ENCODE data around the gene SYTL2. TPM values are rescaled to one million over a fixed set of nuclear protein-coding genes. Genes with fewer than 3 reads are reported as not detected.

The SYTL2 gene
- polyA plus RNA-seq, 1 of the 3 experiments (the other 2 are of a cell fraction) = 36.0 TPM

DNA sequence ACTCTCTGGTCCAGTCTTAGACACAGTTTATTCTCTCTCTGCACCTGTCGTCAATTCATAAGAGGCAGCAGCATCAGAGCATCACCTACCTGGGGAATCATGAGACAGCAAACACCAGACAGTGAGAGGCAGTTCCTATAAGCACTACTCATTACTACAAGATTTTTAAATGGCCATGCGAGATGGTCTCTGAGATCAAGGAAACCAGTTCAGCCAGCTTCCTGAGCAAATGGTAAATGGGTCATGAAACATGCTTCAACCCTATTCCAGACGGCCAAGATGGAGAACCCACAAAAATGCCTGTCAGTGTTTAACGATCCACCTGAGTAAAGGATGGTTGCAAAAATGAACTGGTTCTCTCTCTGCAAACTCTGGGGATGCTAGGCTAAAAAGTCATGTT lies 52.9 kb downstream of the SYTL2 start:
- Histone ChIP-seq H3K4me3 (ENCODE audit: low read depth in 2 of 2, low read length in 1 of 2) (no peak overlapping the region), H3K36me3 (replicated peaks in 1 of 2; ENCODE audit: control insufficient read depth in 1 of 2, insufficient read depth in 2 of 2, low read length in 1 of 2) (peaks cover 0 to 6% of the 10 kb centered on the region in 2 experiments), H3K79me2 (ENCODE audit: insufficient read depth) (no peaks in the 10 kb centered on the region), H3F3A (replicated peaks; ENCODE audit: insufficient read depth) (no peaks in the 10 kb centered on the region), H3K9me2 (no peaks in the 10 kb centered on the region), H3K27me3 (ENCODE audit: insufficient read depth) (no peaks in the 10 kb centered on the region), H3K4me2 (no peak overlapping the region), H3K9ac (no peak overlapping the region), H2AFZ (ENCODE audit: low read depth) (no peak overlapping the region), H3K4me1 (ENCODE audit: control insufficient read depth in 1 of 2, insufficient read depth in 2 of 2, low read depth in 1 of 2, low read length in 1 of 2) (peaks cover 0 to 3% of the 10 kb centered on the region in 2 experiments; a peak in 2 of 4 replicates), H3K9me3 (no peaks in the 10 kb centered on the region), H4K20me1 (ENCODE audit: insufficient read depth) (no peaks in the 10 kb centered on the region), H3K27ac (ENCODE audit: low read depth in 2 of 2, low read length in 1 of 2) (no peak overlapping the region)
- ChIA-PET POLR2A (no interaction called here), CTCF (no interaction called here)
- DNase-seq = no peak
- TF ChIP-seq ELF1 (IDR thresholded peaks at IDR 0.05) (no peak), EZH2phosphoT487 (IDR thresholded peaks at IDR 0.05; ENCODE audit: borderline replicate concordance, low read depth) (no peak)
- 84% methylated on average over 4 of the region's 4 CpGs for WGBS (ENCODE audit: low lambda C conversion rate)

DNA sequence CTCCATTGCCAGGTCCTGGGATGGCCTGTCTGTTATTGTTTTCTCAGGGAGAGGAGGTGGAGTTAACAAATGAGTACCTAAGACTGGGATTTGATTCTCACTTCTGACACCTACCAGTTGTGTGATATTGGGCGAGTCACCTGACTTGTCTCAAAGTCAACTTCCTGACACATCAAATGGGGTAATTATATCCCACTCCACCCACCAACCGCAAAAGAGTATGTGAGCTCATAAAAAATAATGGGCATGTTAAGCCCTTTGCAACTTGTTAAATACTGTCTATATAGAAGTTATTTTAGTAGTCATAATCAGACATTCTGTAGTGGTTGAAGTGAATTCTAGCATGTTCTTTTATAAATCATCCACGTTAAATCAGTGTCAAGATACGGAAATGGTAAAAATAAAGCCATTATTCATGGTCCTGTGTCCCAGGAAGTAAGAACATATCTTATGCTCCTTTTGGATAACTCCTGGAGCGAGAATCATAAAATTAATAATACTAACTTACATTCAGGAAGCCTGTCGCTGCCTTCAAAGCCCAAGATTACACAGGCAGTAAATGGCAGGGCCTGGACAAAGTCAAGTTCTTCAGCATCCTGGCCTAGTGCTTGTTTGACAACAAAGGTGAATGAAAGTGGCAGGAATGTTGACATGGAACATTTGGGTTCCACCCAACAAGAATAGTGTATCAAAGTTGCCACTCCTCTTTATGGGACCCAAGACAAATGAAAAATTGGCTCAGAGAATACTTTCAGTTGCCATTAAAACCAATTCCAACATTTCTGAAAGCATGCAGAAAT lies 54.3 kb downstream of the SYTL2 start:
- ChIA-PET CTCF (no interaction called here), POLR2A (no interaction called here)
- Histone ChIP-seq H3K4me2 (no peak overlapping the region), H3K4me1 (ENCODE audit: control insufficient read depth in 1 of 2, insufficient read depth in 2 of 2, low read depth in 1 of 2, low read length in 1 of 2) (peaks cover 3 to 8% of the 10 kb centered on the region in 2 experiments; a peak in 3 of 4 replicates), H4K20me1 (ENCODE audit: insufficient read depth) (no peaks in the 10 kb centered on the region), H2AFZ (ENCODE audit: low read depth) (no peak overlapping the region), H3K27ac (ENCODE audit: low read depth in 2 of 2, low read length in 1 of 2) (no peak overlapping the region), H3K27me3 (ENCODE audit: insufficient read depth) (no peaks in the 10 kb centered on the region), H3F3A (replicated peaks; ENCODE audit: insufficient read depth) (no peaks in the 10 kb centered on the region), H3K9me2 (no peaks in the 10 kb centered on the region), H3K79me2 (ENCODE audit: insufficient read depth) (no peaks in the 10 kb centered on the region), H3K9ac (no peak overlapping the region), H3K4me3 (ENCODE audit: low read depth in 2 of 2, low read length in 1 of 2) (no peak overlapping the region), H3K9me3 (no peaks in the 10 kb centered on the region), H3K36me3 (replicated peaks in 1 of 2; ENCODE audit: control insufficient read depth in 1 of 2, insufficient read depth in 2 of 2, low read length in 1 of 2) (peaks cover 0 to 6% of the 10 kb centered on the region in 2 experiments)
- no peak for DNase-seq
- WGBS (ENCODE audit: low lambda C conversion rate) = 85% methylated on average over 6 of the region's 6 CpGs
- no peak for TF ChIP-seq GATA2 (CRISPR knock-in tag; IDR thresholded peaks at IDR 0.05)
- TF ChIP-seq GABPA (IDR thresholded peaks at IDR 0.05; ENCODE audit: low read depth) = no peak
- TF ChIP-seq CHD2 (IDR thresholded peaks at IDR 0.05; ENCODE audit: low read length, partially characterized antibody) = no peak
- no peak for TF ChIP-seq TCF12 (IDR thresholded peaks at IDR 0.05)
- TF ChIP-seq NFIC (IDR thresholded peaks at IDR 0.05; ENCODE audit: borderline replicate concordance) = no peak
- no peak for TF ChIP-seq EZH2phosphoT487 (IDR thresholded peaks at IDR 0.05; ENCODE audit: borderline replicate concordance, low read depth)
- TF ChIP-seq RCOR1 (IDR thresholded peaks at IDR 0.05; ENCODE audit: low read length) = no peak
- TF ChIP-seq ELF1 (IDR thresholded peaks at IDR 0.05) = no peak
- TF ChIP-seq, protein P1, sequence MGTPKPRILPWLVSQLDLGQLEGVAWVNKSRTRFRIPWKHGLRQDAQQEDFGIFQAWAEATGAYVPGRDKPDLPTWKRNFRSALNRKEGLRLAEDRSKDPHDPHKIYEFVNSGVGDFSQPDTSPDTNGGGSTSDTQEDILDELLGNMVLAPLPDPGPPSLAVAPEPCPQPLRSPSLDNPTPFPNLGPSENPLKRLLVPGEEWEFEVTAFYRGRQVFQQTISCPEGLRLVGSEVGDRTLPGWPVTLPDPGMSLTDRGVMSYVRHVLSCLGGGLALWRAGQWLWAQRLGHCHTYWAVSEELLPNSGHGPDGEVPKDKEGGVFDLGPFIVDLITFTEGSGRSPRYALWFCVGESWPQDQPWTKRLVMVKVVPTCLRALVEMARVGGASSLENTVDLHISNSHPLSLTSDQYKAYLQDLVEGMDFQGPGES (IDR thresholded peaks at IDR 0.05; ENCODE audit: low read depth, low read length) = no peak
- TF ChIP-seq, protein P2, sequence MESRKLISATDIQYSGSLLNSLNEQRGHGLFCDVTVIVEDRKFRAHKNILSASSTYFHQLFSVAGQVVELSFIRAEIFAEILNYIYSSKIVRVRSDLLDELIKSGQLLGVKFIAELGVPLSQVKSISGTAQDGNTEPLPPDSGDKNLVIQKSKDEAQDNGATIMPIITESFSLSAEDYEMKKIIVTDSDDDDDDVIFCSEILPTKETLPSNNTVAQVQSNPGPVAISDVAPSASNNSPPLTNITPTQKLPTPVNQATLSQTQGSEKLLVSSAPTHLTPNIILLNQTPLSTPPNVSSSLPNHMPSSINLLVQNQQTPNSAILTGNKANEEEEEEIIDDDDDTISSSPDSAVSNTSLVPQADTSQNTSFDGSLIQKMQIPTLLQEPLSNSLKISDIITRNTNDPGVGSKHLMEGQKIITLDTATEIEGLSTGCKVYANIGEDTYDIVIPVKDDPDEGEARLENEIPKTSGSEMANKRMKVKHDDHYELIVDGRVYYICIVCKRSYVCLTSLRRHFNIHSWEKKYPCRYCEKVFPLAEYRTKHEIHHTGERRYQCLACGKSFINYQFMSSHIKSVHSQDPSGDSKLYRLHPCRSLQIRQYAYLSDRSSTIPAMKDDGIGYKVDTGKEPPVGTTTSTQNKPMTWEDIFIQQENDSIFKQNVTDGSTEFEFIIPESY (IDR thresholded peaks at IDR 0.05; ENCODE audit: borderline replicate concordance, low read depth) = no peak
- no peak for TF ChIP-seq EP300 (IDR thresholded peaks at IDR 0.05; ENCODE audit: borderline replicate concordance in 1 of 2, low read depth in 1 of 2, low read length in 1 of 2)
- TF ChIP-seq FOXJ3 (CRISPR knock-in tag; IDR thresholded peaks at IDR 0.05) = no peak
- no peak for TF ChIP-seq NRF1 (IDR thresholded peaks at IDR 0.05; ENCODE audit: low read depth, low read length)
- TF ChIP-seq, protein P3, sequence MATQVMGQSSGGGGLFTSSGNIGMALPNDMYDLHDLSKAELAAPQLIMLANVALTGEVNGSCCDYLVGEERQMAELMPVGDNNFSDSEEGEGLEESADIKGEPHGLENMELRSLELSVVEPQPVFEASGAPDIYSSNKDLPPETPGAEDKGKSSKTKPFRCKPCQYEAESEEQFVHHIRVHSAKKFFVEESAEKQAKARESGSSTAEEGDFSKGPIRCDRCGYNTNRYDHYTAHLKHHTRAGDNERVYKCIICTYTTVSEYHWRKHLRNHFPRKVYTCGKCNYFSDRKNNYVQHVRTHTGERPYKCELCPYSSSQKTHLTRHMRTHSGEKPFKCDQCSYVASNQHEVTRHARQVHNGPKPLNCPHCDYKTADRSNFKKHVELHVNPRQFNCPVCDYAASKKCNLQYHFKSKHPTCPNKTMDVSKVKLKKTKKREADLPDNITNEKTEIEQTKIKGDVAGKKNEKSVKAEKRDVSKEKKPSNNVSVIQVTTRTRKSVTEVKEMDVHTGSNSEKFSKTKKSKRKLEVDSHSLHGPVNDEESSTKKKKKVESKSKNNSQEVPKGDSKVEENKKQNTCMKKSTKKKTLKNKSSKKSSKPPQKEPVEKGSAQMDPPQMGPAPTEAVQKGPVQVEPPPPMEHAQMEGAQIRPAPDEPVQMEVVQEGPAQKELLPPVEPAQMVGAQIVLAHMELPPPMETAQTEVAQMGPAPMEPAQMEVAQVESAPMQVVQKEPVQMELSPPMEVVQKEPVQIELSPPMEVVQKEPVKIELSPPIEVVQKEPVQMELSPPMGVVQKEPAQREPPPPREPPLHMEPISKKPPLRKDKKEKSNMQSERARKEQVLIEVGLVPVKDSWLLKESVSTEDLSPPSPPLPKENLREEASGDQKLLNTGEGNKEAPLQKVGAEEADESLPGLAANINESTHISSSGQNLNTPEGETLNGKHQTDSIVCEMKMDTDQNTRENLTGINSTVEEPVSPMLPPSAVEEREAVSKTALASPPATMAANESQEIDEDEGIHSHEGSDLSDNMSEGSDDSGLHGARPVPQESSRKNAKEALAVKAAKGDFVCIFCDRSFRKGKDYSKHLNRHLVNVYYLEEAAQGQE (IDR thresholded peaks at IDR 0.05; ENCODE audit: low read depth, low read length) = no peak
- TF ChIP-seq, protein P4, sequence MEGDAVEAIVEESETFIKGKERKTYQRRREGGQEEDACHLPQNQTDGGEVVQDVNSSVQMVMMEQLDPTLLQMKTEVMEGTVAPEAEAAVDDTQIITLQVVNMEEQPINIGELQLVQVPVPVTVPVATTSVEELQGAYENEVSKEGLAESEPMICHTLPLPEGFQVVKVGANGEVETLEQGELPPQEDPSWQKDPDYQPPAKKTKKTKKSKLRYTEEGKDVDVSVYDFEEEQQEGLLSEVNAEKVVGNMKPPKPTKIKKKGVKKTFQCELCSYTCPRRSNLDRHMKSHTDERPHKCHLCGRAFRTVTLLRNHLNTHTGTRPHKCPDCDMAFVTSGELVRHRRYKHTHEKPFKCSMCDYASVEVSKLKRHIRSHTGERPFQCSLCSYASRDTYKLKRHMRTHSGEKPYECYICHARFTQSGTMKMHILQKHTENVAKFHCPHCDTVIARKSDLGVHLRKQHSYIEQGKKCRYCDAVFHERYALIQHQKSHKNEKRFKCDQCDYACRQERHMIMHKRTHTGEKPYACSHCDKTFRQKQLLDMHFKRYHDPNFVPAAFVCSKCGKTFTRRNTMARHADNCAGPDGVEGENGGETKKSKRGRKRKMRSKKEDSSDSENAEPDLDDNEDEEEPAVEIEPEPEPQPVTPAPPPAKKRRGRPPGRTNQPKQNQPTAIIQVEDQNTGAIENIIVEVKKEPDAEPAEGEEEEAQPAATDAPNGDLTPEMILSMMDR (IDR thresholded peaks at IDR 0.05) = no peak
- TF ChIP-seq, protein P5, sequence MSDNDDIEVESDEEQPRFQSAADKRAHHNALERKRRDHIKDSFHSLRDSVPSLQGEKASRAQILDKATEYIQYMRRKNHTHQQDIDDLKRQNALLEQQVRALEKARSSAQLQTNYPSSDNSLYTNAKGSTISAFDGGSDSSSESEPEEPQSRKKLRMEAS (IDR thresholded peaks at IDR 0.05; ENCODE audit: low read depth) = no peak
- no peak for TF ChIP-seq SMC3 (IDR thresholded peaks at IDR 0.05; ENCODE audit: low read depth, low read length)

Data from SK-N-SH (cell line).